GM19023 (cell line): ENCODE data around the gene ERCC6.

Source experiments
- ATAC-seq: cut with Tn5 transposase; IDR thresholded peaks from one replicate; pipeline ENCODE4 v1.9.1; 2021; ENCODE audit warnings: mild to moderate bottlenecking, moderate library complexity; ENCODE audit not compliant: unreplicated experiment

Gene ERCC6

DNA sequence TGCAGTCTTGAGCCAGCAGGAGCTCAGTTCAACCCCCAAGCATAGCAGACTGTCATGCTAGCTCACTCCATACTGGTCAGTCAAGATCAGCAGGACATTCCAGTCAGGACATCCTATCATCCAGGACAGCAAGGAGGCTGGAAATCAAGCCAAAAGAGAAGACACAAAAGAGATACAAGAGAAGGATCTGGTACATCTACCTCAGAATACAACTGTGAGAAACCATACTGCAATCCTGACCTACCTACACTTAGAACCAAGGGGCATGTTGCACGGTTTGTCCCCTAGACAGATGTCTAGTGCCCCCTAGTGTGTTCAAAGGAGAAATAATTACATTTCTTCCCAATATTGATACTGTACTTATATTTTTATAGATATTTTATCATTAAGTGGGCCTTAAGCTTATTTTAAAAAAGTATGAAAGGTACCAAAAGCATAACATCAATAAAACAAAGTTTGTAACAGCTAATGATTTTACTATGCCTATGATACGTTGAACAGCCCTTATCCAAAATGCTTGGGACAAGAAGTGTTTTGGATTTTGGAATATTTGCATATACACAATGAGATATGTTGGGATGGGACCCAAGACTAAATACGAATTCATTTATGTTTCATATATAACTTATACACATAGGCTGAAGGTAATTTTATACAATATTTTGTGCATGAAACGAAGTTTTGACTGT is 26.7 kb downstream of the ERCC6 start:
- no peak for ATAC-seq

DNA sequence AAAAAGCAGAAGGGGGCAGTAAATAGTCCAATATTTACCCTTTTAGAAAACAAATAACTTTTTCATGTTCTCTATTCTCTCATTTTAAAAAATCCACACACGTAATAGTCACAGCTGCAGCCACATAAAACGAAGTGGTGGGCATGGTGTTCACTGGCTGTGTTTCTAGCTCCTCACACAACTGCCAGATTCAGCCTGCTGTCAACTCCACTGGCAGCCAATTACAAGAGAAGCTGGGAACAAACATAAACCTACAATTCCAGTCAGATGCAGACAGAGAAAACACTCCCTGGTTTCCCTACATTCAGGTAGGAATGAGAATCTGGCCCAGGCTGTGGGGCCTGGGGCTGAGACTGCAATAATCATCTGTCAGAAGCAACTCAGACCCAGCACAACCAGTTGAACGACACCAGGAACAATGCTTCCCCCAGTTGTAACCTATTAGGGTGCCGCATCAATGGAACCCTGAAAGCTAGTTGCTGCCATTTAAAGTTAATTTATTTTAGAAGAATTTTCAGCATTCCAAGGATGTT is 29.1 kb downstream of the ERCC6 start:
- ATAC-seq = no peak

DNA sequence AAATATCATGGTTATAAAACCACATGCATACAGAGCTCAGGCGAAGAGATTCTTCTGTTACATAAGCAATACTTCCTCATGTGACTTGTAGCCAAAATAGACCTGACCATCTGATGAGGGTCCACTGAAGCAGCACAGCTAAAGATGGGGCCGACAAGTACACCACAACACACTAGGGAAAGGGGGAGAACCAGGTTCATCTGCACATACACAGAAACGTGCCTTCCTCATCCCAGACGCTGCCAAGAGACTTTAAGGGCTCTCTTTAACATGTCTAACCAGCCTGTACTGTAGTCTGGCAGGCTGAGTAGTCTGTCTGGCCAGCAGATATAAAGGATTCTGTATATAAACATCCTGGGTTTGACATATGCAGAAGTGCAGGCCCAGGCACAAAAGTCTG is 30.3 kb downstream of the ERCC6 start:
- no peak for ATAC-seq

DNA sequence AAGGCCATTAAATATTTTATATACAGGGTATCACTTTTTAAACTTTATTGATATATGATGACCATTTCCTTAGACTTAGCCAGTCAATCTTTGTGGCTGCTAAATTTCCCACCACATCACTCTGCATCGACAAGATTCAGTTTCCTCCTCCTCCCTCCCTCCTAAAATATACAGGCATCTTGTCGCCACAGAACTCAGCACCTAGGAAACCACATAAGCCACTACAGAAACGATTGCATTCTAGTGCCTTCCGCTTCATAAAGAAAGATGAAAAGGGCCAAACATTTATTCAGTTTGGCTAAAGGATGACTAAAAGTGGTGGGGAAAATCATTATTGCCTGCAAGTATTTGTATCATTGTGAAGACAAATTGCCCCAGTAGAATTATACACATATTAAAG is 30.7 kb downstream of the ERCC6 start:
- ATAC-seq = no peak

DNA sequence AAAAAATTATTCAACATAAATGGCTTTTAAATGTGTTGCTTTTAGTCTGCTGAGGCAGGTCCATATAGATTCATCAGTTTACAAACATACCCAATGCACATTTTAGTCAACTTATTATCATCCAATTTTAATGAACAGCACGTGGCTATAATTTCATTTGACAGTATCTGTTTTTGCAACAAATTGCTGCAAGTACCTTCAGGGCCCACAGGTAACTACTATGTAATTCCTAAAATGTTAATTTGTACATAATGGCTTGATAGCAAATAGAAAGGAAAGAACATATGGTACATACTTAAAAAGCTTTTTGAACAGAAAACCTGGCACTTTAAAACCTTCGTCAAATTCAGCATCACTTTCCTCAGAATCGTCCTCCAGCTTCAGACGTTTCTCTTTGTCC is 33.3 kb downstream of the ERCC6 start:
- no peak for ATAC-seq

DNA sequence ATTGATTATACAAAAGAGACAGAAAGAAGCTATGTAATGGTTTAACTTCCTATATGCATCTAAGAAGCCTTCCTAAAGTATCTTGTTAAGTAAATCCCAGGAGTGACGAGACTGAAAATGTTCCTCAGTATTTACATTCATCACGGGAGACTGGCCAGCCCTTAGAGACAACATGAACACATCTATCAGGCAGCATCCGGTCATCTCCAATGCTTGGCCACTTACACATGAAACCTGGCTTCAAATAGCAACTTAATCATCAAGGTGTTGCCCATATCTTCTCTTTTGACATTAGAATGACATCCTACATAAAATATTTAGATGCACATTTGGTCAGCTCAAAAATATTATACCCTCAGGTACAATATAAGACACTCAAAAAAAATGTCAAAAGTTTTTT is 33.8 kb downstream of the ERCC6 start:
- no peak for ATAC-seq

DNA sequence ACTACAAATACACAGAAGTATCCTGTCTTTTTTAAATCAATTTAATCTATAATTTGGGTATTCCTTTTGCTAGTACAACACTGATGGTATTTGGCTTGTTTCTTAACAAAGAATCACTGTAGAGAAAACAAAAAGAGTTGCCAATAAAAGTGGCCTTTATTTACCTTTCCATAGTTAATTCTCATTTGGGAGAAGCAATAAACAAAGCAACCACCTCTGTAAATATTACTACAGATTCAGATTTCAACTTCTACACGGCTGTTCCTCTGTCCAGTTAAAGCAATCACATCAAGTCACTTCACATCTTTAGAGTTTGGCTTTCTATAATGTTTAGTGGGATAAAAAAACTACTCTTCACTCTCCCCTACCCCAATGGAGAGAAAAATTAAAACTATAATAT is 34.4 kb downstream of the ERCC6 start:
- ATAC-seq = no peak

DNA sequence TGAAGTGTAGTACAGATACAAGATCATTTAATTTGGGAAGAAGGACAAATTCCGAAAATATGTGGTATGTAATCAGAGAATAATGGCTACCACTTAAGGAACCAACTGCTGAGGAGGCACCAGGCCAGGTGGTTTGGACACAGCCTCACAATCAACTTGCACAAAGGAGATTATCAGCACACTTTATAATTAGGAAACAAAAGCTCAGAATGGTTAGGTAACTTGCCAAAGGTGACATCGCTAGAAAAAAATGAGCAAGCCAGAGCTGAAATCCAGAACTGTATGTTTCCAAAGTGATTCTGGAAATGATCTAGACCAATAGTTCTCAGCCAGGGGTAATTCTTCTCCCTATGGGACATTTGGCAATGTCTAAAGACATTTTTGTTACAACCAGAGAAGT is 36.6 kb downstream of the ERCC6 start:
- no peak for ATAC-seq

DNA sequence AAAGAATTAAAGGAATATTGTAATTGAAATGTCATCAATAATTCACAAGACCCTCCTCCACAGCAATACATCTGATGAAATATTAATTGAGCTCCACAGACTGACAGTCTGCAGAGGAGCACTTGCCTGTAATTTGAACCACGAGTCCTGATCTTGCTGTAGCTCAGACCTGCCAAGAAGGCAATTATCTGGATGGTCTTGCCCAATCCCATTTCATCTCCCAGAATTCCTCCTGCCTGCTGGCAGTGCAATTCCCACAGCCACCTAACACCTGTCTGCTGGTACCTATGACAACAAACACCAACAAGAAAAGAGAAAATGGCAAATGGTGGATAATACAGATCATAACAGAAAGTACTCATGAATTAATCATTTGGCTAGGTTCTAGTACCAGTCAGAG is 38.5 kb downstream of the ERCC6 start:
- ATAC-seq = no peak

DNA sequence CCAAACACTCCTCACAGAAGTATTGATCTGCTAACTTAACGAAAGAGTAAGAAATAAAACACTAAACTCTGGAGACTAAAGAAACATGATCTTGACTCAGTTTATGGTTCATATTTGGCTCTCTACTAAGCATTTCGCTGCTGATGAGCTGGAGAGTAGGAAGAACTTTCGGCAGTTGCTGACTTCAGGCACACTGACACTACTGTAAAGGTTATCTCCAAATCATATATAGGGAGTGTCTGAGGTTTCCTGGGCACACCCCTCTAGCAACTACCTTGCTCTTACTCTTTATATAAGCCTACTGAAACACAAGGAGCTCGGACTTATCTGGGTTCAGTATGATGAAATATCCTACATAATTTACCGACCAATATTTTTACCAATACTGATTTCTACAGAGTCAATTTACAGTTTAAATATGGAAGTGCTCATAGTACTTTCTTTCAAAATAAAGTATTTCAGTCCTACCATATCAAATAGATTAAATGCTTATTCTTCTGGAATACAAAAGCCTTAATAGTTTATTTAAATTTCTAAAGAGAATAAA is 39.5 kb downstream of the ERCC6 start:
- no peak for ATAC-seq

DNA sequence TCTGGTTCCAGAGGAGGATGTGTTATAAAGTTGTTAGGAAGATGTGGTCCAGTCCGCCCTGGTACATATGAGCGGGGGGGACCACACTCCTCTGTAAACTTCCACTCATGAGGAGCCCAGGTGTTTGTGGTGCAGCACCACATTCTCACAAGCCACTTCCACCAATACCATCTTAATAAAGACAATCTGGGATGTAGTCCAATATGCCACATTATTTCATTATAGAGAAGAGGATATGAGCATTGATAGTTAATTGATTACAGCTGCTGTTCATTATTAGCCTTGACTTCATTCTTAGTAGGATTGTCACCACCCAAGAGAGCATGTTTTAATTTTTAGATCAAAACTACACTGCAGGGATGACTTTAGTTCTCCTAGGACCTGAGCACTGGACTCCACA is 40.5 kb downstream of the ERCC6 start:
- ATAC-seq = no peak

DNA sequence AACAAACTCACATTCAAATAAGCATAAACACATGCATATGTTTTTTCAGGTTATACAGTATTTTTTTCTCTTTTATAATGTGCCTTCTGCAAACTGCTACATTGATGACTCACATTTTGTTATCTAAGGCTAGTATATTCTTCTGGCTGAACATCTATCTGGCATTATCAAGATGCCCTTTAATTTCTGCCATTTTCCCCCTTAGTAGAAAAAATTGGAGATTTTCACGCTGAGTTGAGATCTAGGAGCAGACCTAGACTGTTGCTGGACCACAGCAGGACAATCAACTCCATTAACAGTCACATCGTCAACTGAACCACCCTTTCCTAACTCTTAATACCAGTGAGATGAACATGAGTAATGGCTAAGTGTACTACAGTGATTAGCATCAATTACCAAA is 41.6 kb downstream of the ERCC6 start:
- no peak for ATAC-seq

DNA sequence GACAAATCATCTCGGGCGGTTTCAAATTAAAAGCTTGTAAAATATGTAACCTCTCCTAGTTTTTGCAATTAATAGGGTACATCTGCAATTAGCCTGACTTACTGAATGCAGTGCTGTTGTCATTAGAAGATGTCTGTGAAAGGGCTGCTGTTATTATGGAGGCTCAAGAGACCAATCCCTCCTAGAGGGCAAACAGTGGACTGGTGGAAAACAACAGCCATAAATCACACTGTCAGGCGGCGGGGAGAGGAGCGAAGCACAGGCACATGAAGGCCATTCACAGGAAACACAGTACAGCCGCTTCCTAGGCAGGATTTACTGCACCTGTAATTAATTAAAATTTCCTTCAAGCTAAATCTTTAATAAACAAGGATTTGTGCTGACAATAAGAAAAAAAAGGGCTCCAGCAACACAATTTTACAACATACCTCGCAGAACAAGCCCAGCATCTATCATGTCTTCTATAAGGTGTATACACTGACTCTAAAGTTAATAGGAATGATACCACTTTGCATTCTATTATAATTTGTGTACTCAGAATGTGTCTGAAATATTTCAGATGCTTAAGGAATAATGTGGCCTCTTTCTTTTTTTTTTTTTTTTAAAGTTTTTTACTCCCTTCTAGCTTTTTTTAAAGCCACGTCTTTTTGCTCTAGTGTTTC is 50.7 kb downstream of the ERCC6 start:
- no peak for ATAC-seq

DNA sequence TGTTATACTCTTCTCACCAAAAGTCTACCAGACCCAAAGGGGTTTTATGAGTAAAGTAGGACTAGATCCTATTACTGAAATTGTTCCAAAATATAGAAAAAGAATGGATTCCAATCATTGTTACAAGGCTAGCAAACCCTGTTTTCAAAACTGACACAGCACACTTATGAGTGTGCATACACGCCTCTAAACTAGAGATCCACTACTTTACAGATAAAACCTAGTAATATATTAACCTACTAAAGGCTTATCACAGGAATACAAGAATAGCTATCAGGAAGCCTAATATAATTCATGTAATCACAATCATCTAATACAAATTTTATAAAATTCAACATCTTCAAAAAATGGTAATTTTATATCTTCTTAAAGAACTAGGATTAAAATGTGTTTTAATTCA is 52.2 kb downstream of the ERCC6 start:
- ATAC-seq = no peak

DNA sequence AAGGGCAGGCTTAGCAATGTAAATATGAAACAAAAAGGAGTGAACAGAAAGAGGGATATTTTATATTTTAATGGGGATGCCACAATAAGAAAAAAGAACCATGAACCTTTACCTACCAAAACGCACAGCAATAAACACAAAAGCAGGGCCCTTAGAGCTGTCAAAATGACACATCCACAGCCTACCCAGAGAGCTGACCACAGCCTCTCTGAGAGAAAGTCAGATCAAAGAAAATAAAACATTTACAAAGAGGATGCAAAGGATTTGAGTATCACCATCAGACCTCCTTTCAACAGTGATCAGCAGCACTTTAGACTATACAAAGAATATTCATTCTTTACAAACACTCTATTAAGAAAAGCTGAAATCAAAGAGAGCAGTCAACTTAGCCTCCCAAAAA is 52.9 kb downstream of the ERCC6 start:
- ATAC-seq = no peak

DNA sequence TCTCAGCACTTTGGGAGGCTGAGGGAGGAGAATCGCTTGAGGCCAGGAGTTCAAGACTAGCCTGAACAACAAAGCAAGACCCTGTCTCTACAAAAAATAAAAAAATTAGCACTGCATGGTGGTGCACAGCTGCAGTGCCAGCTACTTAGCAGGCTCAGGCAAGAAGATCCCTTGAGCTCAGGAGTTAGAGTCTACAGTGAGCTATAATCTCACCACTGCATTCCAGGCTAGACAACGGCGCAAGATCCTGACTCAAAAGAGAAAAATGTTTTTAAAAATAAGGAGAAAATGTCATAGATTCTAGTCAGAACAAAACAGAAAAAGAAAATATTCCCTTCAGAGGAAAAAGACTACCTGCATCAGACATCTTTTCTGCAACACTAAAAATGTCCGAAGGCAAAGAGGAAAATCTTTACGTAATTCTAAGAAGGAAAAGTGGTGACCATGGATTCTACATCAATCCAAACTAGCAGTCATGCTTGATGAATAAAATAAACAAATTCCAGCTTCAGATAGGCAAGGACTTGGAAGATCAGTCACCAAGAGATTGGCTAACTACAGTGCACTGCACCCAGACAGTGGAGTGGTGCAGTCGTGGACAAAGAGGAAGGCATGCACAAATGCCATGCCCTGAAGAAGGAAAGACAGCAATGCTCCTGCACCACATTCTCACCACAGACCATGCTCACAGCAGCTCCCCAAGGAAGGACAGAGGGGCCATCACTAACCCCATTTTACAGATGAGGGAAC is 54.3 kb downstream of the ERCC6 start:
- ATAC-seq = no peak

DNA sequence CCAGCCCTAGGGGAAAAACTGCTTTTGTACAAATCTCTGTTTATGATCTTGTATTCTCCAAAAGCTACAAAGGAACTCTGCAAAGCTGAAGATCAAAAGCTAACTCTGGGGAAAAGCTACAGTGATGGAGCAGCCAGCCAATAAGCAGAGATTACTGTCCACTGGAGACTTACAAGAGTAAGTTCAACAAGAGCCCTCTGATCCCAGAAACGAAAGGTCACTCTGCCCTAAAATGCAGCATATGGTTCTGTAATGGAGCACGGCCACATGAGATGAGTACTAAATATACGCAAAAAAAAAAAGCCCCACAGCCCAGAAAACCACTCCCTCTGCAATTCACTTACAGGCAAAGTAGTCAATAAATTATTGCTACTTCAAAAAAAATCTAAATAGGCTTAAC is 60.1 kb downstream of the ERCC6 start:
- no peak for ATAC-seq

DNA sequence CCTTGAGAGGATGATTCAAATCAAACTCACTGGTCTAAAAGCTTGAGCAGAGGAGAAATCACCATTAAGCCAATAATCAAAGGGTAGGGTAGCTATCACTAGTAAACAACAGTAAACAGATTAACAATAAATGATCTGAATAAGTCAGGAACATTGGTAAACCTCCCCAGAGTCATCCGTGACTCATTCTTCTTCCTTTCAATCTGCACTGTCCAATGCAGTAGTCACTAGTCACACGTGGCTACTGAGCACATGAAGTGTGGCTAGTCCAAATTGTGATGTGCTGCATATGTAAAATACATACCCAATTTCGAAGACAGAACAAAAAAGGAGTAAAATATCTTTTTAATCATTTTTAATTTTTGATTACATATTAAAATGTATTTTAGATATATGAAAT is 64.0 kb downstream of the ERCC6 start:
- no peak for ATAC-seq

DNA sequence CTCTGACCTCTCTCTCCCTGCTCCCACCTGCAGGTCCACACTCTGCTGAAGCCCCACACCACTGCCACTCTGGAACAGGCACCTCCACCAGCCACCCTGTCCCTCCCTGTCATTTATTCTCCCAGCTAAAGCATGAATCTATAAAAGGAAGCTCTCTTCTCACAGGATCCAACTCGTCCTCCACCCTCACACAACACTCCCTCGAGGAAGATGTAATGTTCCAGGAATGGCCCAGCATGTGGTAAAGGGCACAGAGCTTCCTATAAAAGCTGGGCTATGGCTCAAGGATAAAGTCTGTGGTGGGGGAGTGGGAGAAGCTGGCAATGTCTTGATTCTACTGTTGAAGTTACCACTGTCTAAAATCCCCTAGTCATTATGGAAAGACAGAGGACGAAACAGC is 67.4 kb downstream of the ERCC6 start:
- ATAC-seq = no peak

DNA sequence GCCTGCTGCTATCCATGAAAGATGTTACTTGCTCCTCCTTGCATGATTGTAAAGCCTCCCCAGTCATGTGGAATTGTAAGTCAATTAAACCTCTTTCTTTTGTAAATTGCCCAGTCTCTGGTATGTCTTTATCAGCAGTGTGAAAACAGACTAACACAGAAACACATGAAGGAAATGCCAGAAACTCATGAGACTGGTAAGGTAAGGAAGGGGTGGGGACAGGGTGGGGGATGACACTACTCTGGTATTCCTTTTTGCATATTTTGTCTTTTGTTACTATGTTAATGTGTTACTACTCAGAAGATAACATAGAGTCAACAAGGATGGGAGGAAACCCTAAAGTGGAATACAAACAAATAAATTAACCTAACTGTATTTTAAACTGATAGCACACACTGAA is 73.2 kb downstream of the ERCC6 start:
- ATAC-seq = no peak
